ENCODE results near the gene SLC44A1. TPM values are rescaled to one million over a fixed set of nuclear protein-coding genes. Genes with fewer than 3 reads are reported as not detected.

SLC44A1 gene
- total and polyA plus RNA-seq, 10 of the 15 experiments (the other 5 are each of a cell fraction or from before 2014, with no cell fraction given) = 2.4 to 21.2 (median 12.4) TPM

DNA sequence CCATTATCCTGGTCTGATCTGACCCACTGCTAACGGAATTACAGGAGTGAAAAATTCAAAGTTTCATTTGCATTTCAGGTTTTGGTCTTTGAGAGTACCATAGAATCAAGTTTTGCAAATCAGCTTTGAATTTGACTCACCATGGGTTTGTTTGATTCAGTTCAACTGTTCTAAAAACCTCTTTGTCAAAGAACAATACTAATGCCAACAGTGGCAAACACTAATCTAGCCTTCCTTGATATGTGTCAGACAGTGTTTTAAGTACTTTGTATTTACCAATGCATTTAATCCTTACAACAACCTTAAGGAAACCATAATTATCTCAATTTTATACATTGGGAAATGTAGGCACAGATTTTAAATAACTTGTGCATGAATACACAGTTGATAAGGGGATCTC lies 193.3 kb downstream of the SLC44A1 start (continued):
- TF ChIP-seq ZBTB33 (IDR thresholded peaks at IDR 0.05) = no peak

DNA sequence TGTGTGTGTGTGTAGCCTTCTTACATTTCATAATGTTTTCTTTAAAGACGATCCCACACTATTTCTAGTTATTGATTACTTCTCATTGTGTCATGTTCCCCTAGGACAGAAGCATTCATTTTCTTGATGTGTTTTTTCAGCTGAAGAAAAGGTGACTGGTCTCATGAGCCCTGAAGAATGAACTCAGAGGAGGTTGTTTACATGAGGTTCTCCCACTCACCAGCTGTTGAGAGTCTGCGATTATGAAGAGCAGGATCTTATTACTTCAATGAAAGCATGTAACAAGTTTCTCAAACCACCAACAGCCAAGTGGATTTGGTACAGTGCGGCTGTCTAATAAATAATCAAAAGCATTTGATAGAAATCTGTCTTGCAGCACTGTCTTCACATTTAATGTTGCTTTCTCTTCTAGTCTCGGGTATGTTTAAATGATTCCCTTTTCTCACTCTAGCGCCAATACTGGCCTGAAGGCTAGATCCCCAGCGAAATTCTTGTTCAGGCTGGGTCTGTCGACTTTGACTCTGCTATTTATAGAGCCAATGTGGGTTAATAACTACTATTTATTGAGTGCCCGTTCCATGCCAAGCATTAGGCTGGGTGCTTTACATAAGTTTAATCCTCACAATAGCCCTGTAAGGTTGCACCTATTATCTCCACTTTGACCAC lies 193.8 kb downstream of the SLC44A1 start:
- 84% methylated on average over 8 of the region's 8 CpGs for WGBS (ENCODE audit: insufficient coverage, insufficient replicate concordance, low lambda C conversion rate, missing lambda C conversion rate)
- Histone ChIP-seq H3K27ac (ENCODE audit: control insufficient read depth, insufficient read depth) (no peak overlapping the region), H3K36me3 (ENCODE audit: control insufficient read depth in 2 of 2, insufficient read depth in 2 of 2, low read length in 1 of 2) (no peaks in the 10 kb centered on the region), H3K79me2 (ENCODE audit: control insufficient read depth, insufficient read depth, low read length) (no peaks in the 10 kb centered on the region), H3K4me1 (ENCODE audit: control insufficient read depth, insufficient read depth, low read length) (no peaks in the 10 kb centered on the region), H3K9me3 (replicated peaks; ENCODE audit: control insufficient read depth, insufficient read depth, low read length) (no peaks in the 10 kb centered on the region; the same call in 2 of the 3 replicates), H3K4me3 (no peak overlapping the region), H4K20me1 (ENCODE audit: control insufficient read depth, insufficient read depth) (no peaks in the 10 kb centered on the region), H3K4me2 (ENCODE audit: control insufficient read depth, insufficient read depth) (no peak overlapping the region), H2AFZ (ENCODE audit: control insufficient read depth, low read depth, low read length) (no peak overlapping the region), H3K27me3 (replicated peaks in 1 of 2; ENCODE audit: control insufficient read depth in 2 of 2, insufficient read depth in 2 of 2, low read length in 1 of 2) (no peaks in the 10 kb centered on the region), H3K9ac (ENCODE audit: control insufficient read depth, insufficient read depth, low read length) (no peak overlapping the region)
- in situ Hi-C loops (cut with MboI) (no loop called here), intact Hi-C loops (cut with micrococcal nuclease; ENCODE audit: unreplicated experiment) (no loop called here)
- ATAC-seq (no peak), FAIRE-seq (no peak), DNase-seq (ENCODE audit: low read depth, low spot score) (no peak)
- ChIA-PET RAD21 (ENCODE audit: unreplicated experiment) (interaction anchor here (0.7 kb wide), 1 partner anchor 273 kb away, joined by 3 read pairs; no protein-coding TSS in a partner anchor), SMC1A (ENCODE audit: uncharacterized antibody, unreplicated experiment) (interaction anchor here (1.2 kb wide), 1 partner anchor 11 kb away, joined by 3 read pairs; no protein-coding TSS in a partner anchor), CTCF (no interaction called here), POLR2A (no interaction called here)
- BruUV-seq (replicated peaks) = no TSS peak
- no peak for TF ChIP-seq TCF12 (IDR thresholded peaks at IDR 0.05; ENCODE audit: low read depth, low read length)
- TF ChIP-seq PAX5 (IDR thresholded peaks at IDR 0.05; ENCODE audit: borderline replicate concordance, low read depth, low read length) = no peak
- TF ChIP-seq CHD4 (IDR thresholded peaks at IDR 0.05) = no peak
- TF ChIP-seq TAF1 (IDR thresholded peaks at IDR 0.05; ENCODE audit: borderline replicate concordance, low read depth, low read length) = no peak
- no peak for TF ChIP-seq KLF5 (IDR thresholded peaks at IDR 0.05; ENCODE audit: partially characterized antibody)
- TF ChIP-seq FOS (IDR thresholded peaks at IDR 0.05; ENCODE audit: borderline replicate concordance, extremely low read depth, insufficient read length) = no peak
- no peak for TF ChIP-seq ZBTB33 (IDR thresholded peaks at IDR 0.05)
- TF ChIP-seq SMAD1 (IDR thresholded peaks at IDR 0.05; ENCODE audit: low read depth, partially characterized antibody) = no peak
- TF ChIP-seq YY1 (IDR thresholded peaks at IDR 0.05; ENCODE audit: low read depth, low read length) = no peak
- TF ChIP-seq IKZF1 (conservative IDR thresholded peaks at IDR 0.05) = no peak
- TF ChIP-seq GATAD2B (conservative IDR thresholded peaks at IDR 0.05; ENCODE audit: low read depth) = no peak
- no peak for TF ChIP-seq MTA2 (IDR thresholded peaks at IDR 0.05; ENCODE audit: low read depth)
- TF ChIP-seq NBN (IDR thresholded peaks at IDR 0.05) = no peak
- TF ChIP-seq CTCF (IDR thresholded peaks at IDR 0.05 in 2 of 3, conservative IDR thresholded peaks at IDR 0.05 in 1 of 3; ENCODE audit: control insufficient read depth in 2 of 3, extremely low read depth in 1 of 3, insufficient read depth in 1 of 3, low read depth in 3 of 3, low read length in 3 of 3) = no peak
- TF ChIP-seq NR2C1 (IDR thresholded peaks at IDR 0.05) = no peak
- TF ChIP-seq STAT3 (IDR thresholded peaks at IDR 0.05; ENCODE audit: low read depth, low read length) = no peak
- no peak for TF ChIP-seq CBX5 (IDR thresholded peaks at IDR 0.05; ENCODE audit: low read depth)

Data from GM12878 (cell line).